CD4-positive, alpha-beta memory T cell (primary cell): ENCODE measurements around the gene SCG3. TPM values are rescaled to one million over a fixed set of nuclear protein-coding genes. Genes with fewer than 3 reads are reported as not detected.

ENCODE experiments used
- CTCF ChIA-PET: fragments of 350-600 bp; sonication (Branson Sonifier 250); formaldehyde crosslinking; loops from one replicate; lab custom pipeline; 2021; ENCODE audit warnings: inconsistent platforms; ENCODE audit not compliant: partially characterized antibody; lab: Charles Lee
- POLR2A ChIA-PET: fragments of 350-600 bp; sonication (Branson Sonifier 250); formaldehyde crosslinking; loops from one replicate; lab custom pipeline; 2021; ENCODE audit not compliant: partially characterized antibody; lab: Charles Lee
- DNase-seq, 5 donors: peaks; one replicate each; pipeline versions ENCODE4 v3.0.0 to v3.0.0-alpha.2; 2020 to 2022; ENCODE audit warnings: mixed read lengths in 1 of 5
- H3K27ac ChIP-seq: one replicate; pipeline ENCODE4 v1.7.0; 2013; ENCODE audit warnings: low read depth, low read length
- H3K27me3 ChIP-seq: 2 replicates; pipeline ENCODE4 v1.7.0; 2013; ENCODE audit warnings: mild to moderate bottlenecking, low read length, moderate library complexity; ENCODE audit not compliant: insufficient read depth
- H3K36me3 ChIP-seq: 2 replicates; pipeline ENCODE4 v1.7.0; 2013; ENCODE audit warnings: mild to moderate bottlenecking, low read length, moderate library complexity; ENCODE audit not compliant: insufficient read depth
- H3K4me1 ChIP-seq: 2 replicates; pipeline ENCODE4 v1.7.0; 2013; ENCODE audit warnings: mild to moderate bottlenecking, low read length, moderate library complexity; ENCODE audit not compliant: insufficient read depth
- H3K4me3 ChIP-seq, 2 donors: one replicate each; pipeline ENCODE4 v1.7.0; 2013; ENCODE audit warnings: low read length in 2 of 2, mild to moderate bottlenecking in 1 of 2
- H3K9me3 ChIP-seq, 2 donors: one replicate each; pipeline ENCODE4 v1.7.0; 2013; ENCODE audit warnings: low read length in 2 of 2, control low read depth in 1 of 2; ENCODE audit not compliant: control insufficient read depth in 1 of 2
- H3K27ac Mint-ChIP-seq, 7 donors: one replicate each; pipeline ENCODE4 v1.8.0; 2020 to 2021; ENCODE audit warnings: mixed read lengths in 7 of 7, mild to moderate bottlenecking in 6 of 7, inconsistent platforms in 3 of 7, moderate library complexity in 3 of 7
- H3K27me3 Mint-ChIP-seq, 2 donors: one replicate each; pipeline ENCODE4 v1.8.0; 2020 to 2021; ENCODE audit warnings: mixed read lengths in 2 of 2
- H3K36me3 Mint-ChIP-seq, 2 donors: one replicate each; pipeline ENCODE4 v1.8.0; 2020 to 2021; ENCODE audit warnings: mixed read lengths in 2 of 2, inconsistent platforms in 1 of 2, mild to moderate bottlenecking in 1 of 2
- H3K4me1 Mint-ChIP-seq, 4 donors: one replicate each; pipeline ENCODE4 v1.8.0; 2020 to 2021; ENCODE audit warnings: mixed read lengths in 4 of 4, mild to moderate bottlenecking in 1 of 4
- H3K4me3 Mint-ChIP-seq, 8 donors: one replicate each; pipeline ENCODE4 v1.8.0; 2020 to 2021; ENCODE audit warnings: mixed read lengths in 8 of 8, mild to moderate bottlenecking in 7 of 8, moderate library complexity in 6 of 8, inconsistent platforms in 3 of 8
- H3K9me3 Mint-ChIP-seq, 8 donors: one replicate each; pipeline ENCODE4 v1.8.0; 2020 to 2021; ENCODE audit warnings: mixed read lengths in 8 of 8, mild to moderate bottlenecking in 5 of 8, inconsistent platforms in 3 of 8, moderate library complexity in 1 of 8
- intact Hi-C: fragments of 100-400 bp; cut with micrococcal nuclease; formaldehyde crosslinking; loops from one replicate; pipeline ENCODE4 v1.15.1; 2023
- polyA plus RNA-seq, 2 donors: library from polyadenylated mRNA; unstranded; fragments of 300-500 nt; fragmentation: Illumina TruSeq; gene quantifications; one replicate each; pipeline ENCODE4 v1.2.3, GENCODE V29; 2021
- total RNA-seq, 2 experiments: library from RNA; stranded (reverse); gene quantifications; one replicate each; pipeline ENCODE4 v1.2.3, GENCODE V29; 2021

SCG3 gene
- total and polyA plus RNA-seq, 4 experiments from 2014 or later = not detected

DNA sequence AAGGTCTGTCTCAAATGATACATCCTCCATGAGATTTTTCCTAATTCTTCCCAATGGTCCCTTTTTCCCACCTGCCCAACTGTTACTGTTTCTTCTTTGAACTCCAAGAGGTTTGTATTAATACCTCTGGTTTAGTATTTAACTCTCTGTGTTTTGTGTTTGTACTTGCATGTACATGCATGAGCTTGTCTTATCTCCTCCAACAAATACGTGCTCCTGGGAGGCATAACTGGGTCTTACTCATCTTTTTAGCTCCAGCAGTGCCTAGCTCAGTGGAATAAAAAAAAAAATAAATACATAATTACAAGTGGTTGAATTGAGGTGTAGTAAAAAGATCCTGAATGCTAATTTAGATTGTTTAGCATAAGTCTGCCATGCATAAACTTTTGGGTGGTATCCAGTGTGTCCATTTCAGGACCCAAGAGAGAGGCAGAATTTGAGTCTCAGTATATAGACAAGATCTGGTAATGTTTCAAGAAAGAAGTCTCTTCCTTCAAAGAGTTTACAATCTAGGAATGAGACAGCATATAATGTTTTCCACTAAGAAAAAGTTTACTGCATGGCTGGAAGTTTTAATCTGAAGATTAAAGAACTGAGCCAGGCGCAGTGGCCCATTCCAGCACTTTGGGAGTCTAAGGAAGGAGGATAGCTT is 57.9 kb downstream of the SCG3 start:
- Histone ChIP-seq H3K27me3 (no peaks in the 10 kb centered on the region), H3K9me3 (no peaks in the 10 kb centered on the region), H3K4me3 (no peak overlapping the region), H3K4me1 (peaks cover 48% of the 10 kb centered on the region), H3K27ac (no peak overlapping the region), H3K36me3 (no peaks in the 10 kb centered on the region)
- CTCF ChIA-PET = interaction anchor here (0.9 to 4.0 kb wide), 5 partner anchors 10 to 89 kb away, joined by 3 to 38 read pairs (median 4); no protein-coding TSS in a partner anchor
- intact Hi-C loops = loop anchor here (5.0 to 10.0 kb wide), 3 partner anchors 86 to 786 kb away; partner anchors contain the start of genes MYO5A and TMOD3
- POLR2A ChIA-PET = interaction anchor here (0.9 kb wide), 1 partner anchor 161 kb away, joined by 3 read pairs; no protein-coding TSS in a partner anchor
- peak overlapping the region; percentile 18 to 94 (median 88) for H3K4me3 Mint-ChIP-seq
- no peaks in the 10 kb centered on the region for H3K9me3 Mint-ChIP-seq
- H3K36me3 Mint-ChIP-seq = peaks cover 0 to 12% of the 10 kb centered on the region in 2 donors
- H3K4me1 Mint-ChIP-seq = peaks cover 31 to 49% (median 38%) of the 10 kb centered on the region in 4 donors
- DNase-seq = no peak
- no peaks in the 10 kb centered on the region for H3K27me3 Mint-ChIP-seq
- H3K27ac Mint-ChIP-seq = peak overlapping the region; percentile 90 to 98 (median 97)

DNA sequence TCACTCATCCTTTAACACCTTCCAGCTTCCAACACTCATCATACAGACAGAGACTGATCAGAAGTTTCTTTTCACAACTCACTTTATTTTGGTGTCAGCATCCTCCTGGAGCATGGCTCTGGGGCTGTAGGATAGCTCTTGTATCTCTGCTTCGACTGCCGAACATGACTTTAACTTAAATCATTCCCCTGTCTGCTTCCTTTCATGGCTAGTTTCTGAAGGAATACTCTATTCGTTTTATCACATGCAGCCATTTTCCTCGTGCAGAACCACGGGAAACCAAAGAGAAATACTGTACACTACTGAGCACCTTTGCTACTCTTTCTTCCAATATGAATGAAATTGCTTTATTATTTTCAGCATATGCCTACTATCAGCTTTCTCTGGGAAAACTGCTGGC is 68.0 kb downstream of the SCG3 start:
- Mint-ChIP-seq H3K27ac (no peak overlapping the region), H3K27me3 (peaks cover 4 to 6% of the 10 kb centered on the region in 2 donors), H3K9me3 (no peaks in the 10 kb centered on the region), H3K36me3 (no peaks in the 10 kb centered on the region), H3K4me3 (no peak overlapping the region), H3K4me1 (peaks cover 14 to 35% (median 27%) of the 10 kb centered on the region in 4 donors)
- H3K27ac ChIP-seq = no peak overlapping the region
- DNase-seq = no peak
- no peak overlapping the region for H3K4me3 ChIP-seq
- CTCF ChIA-PET = interaction anchor here (1.1 to 1.2 kb wide), 2 partner anchors 10 to 28 kb away, joined by 3 to 4 read pairs; no protein-coding TSS in a partner anchor
- H3K36me3 ChIP-seq = no peaks in the 10 kb centered on the region
- H3K27me3 ChIP-seq = no peaks in the 10 kb centered on the region
- no peaks in the 10 kb centered on the region for H3K9me3 ChIP-seq
- POLR2A ChIA-PET = interaction anchor here (1.2 kb wide), 1 partner anchor 11 kb away, joined by 8 read pairs; the partner anchor contains the start of gene LYSMD2
- peaks cover 28% of the 10 kb centered on the region for H3K4me1 ChIP-seq
- intact Hi-C loops = no loop called here

DNA sequence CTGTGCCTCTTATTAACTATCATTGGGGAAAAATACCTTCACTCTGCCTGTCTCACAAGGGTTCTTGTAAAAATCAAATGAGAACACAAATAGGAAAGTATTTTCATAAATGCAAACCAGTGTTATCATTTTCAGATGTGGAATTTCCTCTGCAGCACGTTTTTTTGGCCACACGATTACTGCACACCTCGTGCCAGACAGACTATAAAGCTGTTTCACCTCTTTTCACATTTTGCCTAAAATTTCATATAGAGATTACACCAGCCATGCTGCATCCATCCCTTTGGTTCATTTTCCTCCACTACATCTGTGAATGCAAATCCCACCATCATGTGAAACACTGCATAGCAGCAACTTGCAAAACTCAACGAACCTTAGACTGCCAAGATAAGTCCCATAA is 68.9 kb downstream of the SCG3 start:
- peaks cover 4 to 6% of the 10 kb centered on the region in 2 donors for H3K27me3 Mint-ChIP-seq
- H3K27ac Mint-ChIP-seq = no peak overlapping the region
- no peaks in the 10 kb centered on the region for H3K36me3 ChIP-seq

DNA sequence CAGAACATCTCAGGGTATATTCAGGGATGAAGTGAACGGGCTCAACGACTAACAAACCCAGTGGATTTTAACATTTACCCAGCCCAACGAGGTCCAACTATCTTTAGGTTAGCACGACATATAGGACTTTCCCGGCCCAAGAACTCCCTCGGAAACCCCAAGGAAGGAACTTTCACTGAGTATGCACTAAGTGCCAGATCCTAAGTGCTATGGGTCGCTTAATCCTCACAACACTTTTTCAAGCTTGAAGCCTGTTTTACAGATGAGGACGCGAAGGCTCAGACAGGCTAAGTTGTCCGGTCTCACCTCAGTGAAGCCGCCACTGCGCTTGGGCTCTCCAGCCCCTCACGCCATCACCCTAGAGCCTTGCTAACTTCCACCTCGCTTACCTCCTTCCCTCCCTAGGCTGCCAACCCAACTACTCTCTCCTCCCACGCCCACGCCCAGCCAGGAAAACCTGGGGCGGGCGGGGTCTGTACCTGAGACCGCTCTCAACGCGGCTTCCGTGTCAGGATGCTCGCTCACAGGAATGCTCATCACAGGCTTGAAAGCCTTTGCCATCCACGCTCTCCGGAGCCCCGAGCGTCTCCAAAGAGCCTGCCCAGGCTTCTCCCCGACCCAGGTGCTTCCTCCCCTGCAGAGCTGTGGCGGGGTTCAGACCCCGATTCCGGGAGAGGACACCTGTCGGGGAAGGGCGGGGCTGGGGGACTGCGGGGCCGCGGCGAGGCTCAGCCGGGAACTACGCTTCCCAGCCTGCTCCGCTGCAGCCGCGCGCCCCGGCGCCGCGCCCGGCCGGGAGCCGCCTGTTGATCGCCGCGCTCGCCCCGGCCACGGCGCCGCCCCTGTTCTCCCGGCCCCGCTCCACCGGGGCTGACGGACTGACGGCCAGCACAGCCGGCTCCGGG is 69.7 kb downstream of the SCG3 start, which contains the start of gene TMOD2:
TSS of gene TMOD2 (plus strand) at position 806 of the 905 bp plus-strand sequence. CDS start 14,845 bp downstream, outside the sequence.
- intact Hi-C loops = loop anchor here (1.0 kb wide), 1 partner anchor 14 kb away; the partner anchor contains the start of gene LYSMD2
- Mint-ChIP-seq H3K4me3 (peak within 1 kb of the TSS; percentile 86 to 95 (median 88)), H3K27me3 (peaks cover 2 to 6% of the 10 kb centered on the region in 2 donors), H3K36me3 (no peaks in the 10 kb centered on the region), H3K9me3 (no peaks in the 10 kb centered on the region), H3K27ac (peak within 1 kb of the TSS; percentile 22 to 91 (median 74)), H3K4me1 (peaks cover 17 to 50% (median 34%) of the 10 kb centered on the region in 4 donors)
- ChIA-PET CTCF (interaction anchor here (0.9 to 6.5 kb wide), 2 partner anchors 12 to 14 kb away, joined by 3 to 21 read pairs; partner anchors contain the start of gene LYSMD2), POLR2A (interaction anchor here (2.0 to 3.2 kb wide), 2 partner anchors 14 to 19 kb away, joined by 8 to 31 read pairs; partner anchors contain the start of gene LYSMD2)
- Histone ChIP-seq H3K4me3 (peak within 1 kb of the TSS in 1 of 2 donors; percentile 58), H3K36me3 (no peaks in the 10 kb centered on the region), H3K9me3 (no peaks in the 10 kb centered on the region), H3K4me1 (peaks cover 30% of the 10 kb centered on the region), H3K27ac (no peak within 1 kb of the TSS), H3K27me3 (no peaks in the 10 kb centered on the region)
- DNase-seq = peak; percentile 42 to 59 (median 51)

More for the DNA sequence above, 68.9 kb downstream of the SCG3 start:
- intact Hi-C loops = no loop called here
- CTCF ChIA-PET = interaction anchor here (0.9 kb wide), 1 partner anchor 11 kb away, joined by 3 read pairs; no protein-coding TSS in a partner anchor
- Histone ChIP-seq H3K4me3 (no peak overlapping the region), H3K27ac (no peak overlapping the region), H3K27me3 (no peaks in the 10 kb centered on the region), H3K4me1 (peaks cover 30% of the 10 kb centered on the region), H3K9me3 (no peaks in the 10 kb centered on the region)
- H3K9me3 Mint-ChIP-seq = no peaks in the 10 kb centered on the region
- H3K36me3 Mint-ChIP-seq = no peaks in the 10 kb centered on the region
- peak overlapping the region; percentile 81 to 95 (median 87) for H3K4me3 Mint-ChIP-seq
- peaks cover 14 to 42% (median 31%) of the 10 kb centered on the region in 4 donors for H3K4me1 Mint-ChIP-seq
- POLR2A ChIA-PET = interaction anchor here (3.2 kb wide), 1 partner anchor 13 kb away, joined by 31 read pairs; the partner anchor contains the start of gene LYSMD2
- no peak for DNase-seq

DNA sequence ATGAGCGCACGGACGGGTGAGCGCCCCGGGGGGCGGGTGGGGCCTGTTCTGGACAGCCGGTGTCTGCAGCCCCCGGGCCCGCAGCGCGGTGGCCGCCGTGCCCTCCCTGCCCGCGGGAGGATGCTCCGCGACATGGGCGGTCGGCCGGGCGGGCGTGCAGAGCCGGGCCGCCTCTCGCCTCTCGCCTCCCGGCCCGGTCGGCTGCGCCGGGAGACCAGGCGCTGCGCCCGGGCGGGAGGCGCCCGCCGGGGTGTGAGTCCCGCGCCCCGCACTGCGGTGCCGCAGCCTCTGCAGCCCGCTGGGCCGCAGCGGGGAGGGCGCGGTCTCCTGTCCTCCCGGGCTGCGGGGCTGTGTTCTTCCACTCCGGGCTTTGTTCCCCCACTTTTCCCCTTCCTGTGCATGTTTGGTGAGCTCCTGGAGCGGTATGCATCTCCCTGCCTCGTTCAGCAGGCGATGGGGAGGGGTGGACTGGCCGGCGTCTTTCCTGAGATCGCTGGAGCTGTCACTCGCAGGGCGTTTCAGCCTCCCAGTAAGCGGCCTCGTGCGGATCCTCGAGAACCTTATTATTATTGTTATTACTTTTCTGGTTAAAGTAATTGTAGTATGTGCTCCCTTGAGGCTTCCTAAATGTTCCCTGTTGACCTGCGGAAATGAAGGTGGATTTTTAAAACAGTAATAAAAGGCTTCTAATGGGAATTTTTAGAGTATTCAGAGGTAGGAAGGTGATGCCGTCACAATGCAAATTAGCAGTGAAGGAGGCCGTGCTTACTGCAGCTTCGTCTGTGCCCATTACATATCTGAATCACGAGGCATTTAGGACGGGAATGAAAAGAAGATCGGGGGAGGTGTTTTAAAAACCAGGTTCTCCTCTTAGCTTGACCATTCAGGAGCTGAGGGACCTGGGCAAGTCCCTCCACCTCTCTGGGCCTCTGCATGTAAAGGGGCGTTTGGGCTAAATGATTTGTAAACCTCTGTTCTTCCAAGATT is 70.7 kb downstream of the SCG3 start:
- peaks cover 17 to 50% (median 34%) of the 10 kb centered on the region in 4 donors for H3K4me1 Mint-ChIP-seq
- peaks cover 2 to 3% of the 10 kb centered on the region in 2 donors for H3K27me3 Mint-ChIP-seq
- H3K9me3 Mint-ChIP-seq = no peaks in the 10 kb centered on the region
- H3K36me3 Mint-ChIP-seq = no peaks in the 10 kb centered on the region
- Histone ChIP-seq H3K4me3 (peak overlapping the region in 1 of 2 donors; percentile 58), H3K36me3 (no peaks in the 10 kb centered on the region), H3K27ac (no peak overlapping the region), H3K9me3 (no peaks in the 10 kb centered on the region), H3K27me3 (no peaks in the 10 kb centered on the region), H3K4me1 (peaks cover 30% of the 10 kb centered on the region)
- ChIA-PET CTCF (interaction anchor here (6.5 kb wide), 1 partner anchor 15 kb away, joined by 21 read pairs; the partner anchor contains the start of gene LYSMD2), POLR2A (interaction anchor here (1.1 to 3.2 kb wide), 3 partner anchors 15 to 25 kb away, joined by 4 to 31 read pairs (median 8); partner anchors contain the start of gene LYSMD2)
- peak overlapping the region in 4 of 7 donors; percentile 4 to 74 (median 20) for H3K27ac Mint-ChIP-seq
- DNase-seq = no peak
- intact Hi-C loops = loop anchor here (1.0 kb wide), 1 partner anchor 15 kb away; the partner anchor contains the start of gene LYSMD2
- H3K4me3 Mint-ChIP-seq = peak overlapping the region; percentile 86 to 91 (median 88)
